GM18951 (cell line): ENCODE data around the gene SLC47A2.

Source experiments
- POLR2A ChIP-seq: IDR thresholded peaks from 4 replicates; pipeline ENCODE4 v1.6.1; 2011; ENCODE audit warnings: mild to moderate bottlenecking; ENCODE audit not compliant: insufficient read length, insufficient read depth; ENCODE audit errors: extremely low read depth
- in situ Hi-C: fragments of 300-500 bp; cut with MboI; formaldehyde crosslinking; loops from one replicate; pipeline ENCODE4 v1.12.0; 2022; ENCODE audit warnings: low sequenced_read_pairs, mixed read lengths, inconsistent platforms; ENCODE audit not compliant: unreplicated experiment

SLC47A2 gene

DNA sequence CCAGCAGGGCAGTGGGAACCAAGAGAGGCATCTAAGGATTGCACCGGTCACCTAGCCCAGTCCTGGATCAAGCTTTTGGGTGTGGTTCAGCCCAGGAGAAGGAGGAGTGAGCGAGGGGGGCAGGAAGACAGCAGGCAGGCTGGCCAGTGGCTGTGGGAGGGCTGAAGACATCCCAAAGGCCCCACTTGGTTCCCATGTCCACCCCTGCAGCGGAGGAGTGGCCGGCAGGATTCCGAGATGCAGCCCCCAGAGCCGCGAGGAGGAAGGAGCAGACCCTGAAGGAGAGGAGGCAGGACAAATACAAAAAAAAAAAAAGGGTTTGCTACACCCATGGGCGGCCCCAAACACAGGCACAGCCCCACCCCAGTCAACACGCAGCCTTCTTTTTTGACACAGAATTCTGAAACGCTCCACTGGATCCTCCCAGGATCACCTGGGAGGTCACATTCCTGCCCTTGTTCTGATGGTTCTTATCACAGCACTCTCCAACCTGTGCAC, 1.1 kb upstream of the SLC47A2 start:
- no peak for TF ChIP-seq POLR2A
- in situ Hi-C loops, result no loop called here

DNA sequence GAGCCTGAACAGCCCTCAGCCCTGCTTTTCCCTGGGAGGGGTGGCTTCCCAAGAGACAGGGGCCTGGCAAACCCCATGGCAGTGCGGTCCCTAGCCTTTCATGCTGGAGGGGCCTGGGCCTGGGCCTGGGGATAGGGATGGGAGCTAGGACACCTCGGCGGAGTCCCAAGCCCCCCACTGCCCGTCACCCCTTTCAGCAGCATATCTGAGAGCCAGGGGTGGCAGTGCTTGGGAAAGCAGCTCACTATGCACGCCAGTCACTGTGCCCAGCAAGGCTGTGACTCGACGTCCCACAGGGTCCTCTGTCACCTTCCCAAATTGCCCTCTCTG, 612 bp upstream of the SLC47A2 start:
- in situ Hi-C loops, result no loop called here
- no peak for TF ChIP-seq POLR2A

DNA sequence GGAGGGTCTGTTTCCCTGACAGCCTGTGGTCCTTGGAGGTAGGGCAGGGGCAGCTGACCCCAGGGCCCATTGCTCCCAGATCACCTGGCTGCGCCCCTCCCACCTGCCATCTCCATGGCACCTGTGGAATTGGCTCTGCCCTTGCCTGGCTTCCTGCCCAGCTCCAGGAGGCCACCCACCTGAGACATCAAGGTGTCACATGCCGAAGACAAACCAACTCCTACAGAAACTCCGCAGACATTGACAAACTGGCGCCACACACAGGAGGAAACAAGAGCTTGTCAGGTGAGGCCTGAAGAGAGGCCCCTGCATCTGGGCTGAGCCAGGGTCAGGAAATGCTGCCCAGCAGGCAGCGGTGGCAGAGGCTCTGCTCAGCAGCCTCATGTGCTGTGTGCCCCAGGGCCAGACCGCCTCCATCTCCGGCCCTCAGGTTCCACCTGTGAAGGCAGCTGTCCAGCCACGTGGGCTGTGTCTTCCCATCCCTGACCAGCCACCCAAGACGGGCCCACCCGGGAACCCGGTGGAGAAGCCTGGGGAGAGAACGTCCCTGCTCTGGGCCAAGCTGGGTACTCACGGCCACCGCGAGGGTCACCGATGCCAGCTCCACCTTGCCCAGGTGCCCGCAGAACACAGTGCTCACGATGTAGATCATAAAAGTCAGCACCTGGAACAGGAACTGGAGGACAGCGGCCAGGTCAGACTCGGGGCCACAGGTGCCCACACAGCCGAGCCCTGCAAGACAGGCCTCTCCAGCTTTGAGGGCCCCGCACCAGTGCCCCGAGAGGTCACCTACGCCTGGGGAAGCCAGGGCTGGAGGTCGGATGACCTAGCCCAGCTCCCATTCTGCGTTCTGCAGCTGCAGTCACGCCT, 1.6 kb downstream of the SLC47A2 start:
- TF ChIP-seq POLR2A, result no peak
- in situ Hi-C loops, result no loop called here

DNA sequence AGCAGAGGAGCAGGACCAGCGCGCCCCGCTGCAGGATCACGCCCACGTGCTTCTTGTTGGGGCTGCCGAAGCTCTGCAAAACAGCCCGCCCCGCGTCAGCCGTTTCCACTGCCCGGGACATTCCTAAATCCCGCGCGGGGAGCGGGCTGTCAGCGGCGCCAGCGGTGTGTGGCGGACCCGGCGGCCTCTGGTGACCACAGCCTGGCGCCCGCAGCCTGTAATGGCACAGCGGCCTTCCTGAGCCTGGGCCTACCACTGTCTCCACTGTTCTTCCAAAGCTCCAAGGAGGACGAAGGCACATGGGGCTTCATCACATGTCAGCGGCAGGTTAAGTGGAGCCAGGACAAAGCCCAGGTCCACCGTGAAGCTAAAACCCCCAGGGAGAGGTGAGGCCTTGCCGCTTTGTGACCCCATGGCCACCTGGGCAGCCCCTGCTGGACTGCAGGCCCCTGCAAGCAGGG, 2.5 kb downstream of the SLC47A2 start:
- in situ Hi-C loops, result no loop called here
- no peak for TF ChIP-seq POLR2A

DNA sequence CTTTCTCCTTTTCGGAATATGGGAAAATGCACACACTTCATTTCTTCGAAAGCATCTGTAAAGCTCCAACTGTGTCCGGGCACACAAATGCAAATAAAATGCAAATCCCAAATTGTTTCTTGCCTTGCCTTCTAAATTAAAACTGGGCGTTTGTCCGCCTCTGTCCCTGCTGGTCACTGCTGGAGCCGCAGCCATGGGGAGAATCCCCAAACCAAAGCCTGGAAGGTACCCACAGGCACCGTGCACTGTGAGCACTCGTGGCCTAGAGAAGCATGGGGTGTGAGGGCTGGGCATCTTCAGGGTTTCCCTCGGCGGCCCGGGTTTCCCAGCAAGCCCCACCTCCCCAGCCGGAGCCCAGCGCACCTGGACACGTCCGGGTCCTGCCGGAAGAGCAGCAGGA, 2.9 kb downstream of the SLC47A2 start:
- in situ Hi-C loops, result no loop called here
- no peak for TF ChIP-seq POLR2A

DNA sequence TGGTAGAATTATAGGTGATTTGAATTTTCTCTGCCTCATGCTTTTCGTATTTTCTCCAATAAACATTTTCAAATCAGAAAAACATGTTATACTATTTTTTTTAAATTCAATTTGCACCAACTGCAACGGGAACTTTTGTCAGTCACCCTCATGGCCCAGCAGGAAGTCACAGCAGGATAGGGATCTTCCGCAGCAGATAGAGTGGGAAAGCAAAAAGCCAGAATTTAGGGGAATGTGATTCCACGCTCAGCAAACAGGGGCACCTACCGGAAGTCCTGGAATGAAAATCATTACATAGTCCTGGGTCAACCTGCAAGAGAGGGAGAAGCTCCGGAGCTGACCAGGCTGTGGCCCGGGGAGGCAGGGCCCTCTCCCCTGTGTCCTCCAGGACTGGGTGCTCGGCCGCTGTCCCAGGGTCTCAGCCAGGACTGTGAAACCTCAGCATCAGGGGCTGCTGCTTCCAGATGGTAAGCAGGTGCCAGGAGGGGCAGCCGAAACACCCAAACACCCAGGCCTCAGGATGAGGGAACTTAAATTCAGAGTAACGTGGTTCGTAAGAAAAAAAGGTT, 3.9 kb downstream of the SLC47A2 start:
- in situ Hi-C loops, result no loop called here
- TF ChIP-seq POLR2A, result no peak

DNA sequence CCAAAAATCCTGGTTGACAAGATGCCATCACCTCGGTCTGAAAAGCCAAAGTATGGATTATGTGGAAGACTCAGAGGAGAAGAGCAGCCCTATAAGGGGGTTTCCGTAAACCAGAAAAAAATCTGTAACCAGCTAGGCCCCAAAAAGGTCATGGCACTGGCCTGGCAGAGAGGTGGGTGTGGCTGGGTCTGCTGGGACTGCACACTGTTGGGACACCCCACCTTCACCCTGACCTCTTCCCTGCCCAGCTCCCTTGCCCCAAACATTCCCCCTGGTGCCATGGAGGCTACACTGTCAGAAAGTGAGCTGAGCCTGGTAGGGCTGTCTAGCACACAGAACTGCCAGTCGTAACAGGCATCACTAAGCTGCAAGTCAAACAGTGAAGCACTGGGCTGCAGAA, 6.5 kb downstream of the SLC47A2 start:
- in situ Hi-C loops, result no loop called here
- TF ChIP-seq POLR2A, result no peak

DNA sequence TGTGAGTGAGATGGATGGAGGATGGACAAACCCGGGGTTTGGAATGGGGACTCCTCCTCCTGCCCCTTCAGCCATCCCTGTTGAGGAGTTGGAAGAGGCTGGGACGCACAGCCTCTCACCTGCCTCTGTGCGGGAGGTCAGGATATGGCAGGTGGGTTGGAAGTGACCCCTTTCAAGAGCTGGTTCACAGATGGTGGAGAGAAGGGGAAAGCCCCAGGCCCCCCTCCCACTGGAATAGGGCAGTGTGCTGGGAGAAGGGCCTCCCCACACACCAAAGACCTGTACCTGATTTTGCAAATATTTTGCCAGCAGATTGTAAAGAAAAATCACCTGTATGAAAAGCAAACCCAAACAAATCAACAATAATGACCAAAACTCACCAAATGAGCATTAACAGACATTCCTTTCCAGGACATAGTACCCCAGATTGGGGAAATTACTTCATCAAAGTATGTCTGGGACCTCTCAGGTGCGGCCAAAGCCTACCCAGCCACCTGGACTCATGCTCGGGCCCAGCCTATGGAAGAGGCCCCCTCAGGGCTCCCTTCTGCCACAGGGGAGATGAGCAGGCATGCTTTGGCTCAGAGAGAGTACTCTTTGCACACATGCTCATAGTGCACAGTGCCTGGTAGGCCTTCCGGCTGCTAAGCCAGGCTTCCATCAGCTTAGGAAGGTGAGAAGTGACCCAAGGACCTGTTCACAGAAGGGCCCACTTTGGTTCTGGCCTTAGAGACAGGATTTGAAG, 7.8 kb downstream of the SLC47A2 start:
- in situ Hi-C loops, result no loop called here
- no peak for TF ChIP-seq POLR2A

DNA sequence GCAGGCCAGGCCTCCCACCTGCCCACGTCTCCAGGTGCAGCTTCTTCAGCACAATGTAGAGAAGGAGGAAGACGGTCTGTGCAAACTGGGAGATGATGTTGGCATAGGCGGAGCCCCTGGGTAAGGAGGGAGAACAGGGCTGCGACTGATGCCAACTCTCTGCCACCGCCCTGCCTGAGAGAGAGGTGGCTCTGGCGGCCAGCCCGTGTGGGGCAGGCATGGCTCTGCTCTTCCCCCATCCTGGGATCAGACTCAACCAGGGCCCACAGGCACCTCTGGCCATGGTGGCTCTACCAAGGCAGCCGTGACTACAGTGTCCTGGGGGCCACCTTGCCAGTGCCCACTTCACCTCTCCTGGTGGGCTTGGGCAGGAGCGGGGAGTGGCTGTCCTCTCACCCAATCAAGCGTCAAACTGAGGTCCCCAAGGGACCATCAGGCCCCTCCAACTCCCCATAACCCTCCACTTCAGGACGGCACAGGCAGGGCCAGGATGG, 8.6 kb downstream of the SLC47A2 start:
- in situ Hi-C loops, result no loop called here
- TF ChIP-seq POLR2A, result no peak

DNA sequence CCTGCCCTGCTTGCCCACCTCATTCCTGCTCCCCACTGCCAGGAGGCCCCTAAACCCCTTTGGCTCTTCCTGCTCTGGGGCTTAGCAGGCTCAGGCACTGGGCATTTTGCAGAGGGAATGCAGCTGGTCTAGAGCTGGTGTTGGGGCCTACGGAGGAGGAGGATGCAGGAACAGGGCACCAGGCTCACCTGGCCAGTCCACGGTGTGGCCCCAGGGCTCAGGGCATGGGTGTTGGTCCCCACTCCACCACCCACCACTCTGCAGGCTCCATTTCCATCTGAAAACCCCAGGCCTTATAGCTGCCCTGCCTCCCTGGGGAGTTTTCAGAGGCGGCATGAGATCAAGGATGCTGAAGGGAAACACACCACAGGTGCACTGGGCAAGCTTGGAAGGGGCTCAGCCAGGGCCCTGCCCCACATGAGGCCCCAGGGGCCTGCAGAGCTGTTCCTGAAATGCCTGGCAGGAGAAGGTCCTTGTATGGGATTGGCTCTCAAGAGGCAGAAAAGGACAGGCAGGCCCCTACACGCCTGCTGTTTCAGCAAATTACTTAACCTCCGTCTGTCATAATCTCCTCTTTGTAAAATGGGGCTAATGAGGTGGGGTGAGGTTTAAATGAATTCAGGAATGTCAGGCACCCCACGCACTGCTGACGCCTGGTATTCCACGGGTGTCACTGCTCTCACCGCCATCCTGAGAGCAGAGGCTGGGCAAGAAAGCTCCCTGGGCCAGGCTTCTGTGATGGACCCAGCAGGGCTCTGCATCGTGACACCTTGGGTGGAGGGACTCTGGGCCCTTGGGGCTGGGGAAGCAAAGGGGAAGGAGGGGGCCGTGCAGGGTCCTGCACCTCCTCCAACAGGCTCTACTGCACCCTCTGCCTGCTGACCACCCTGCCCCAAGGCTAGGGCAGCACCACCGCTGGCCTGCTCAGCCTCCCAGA, 9.3 kb downstream of the SLC47A2 start:
- in situ Hi-C loops, result no loop called here
- no peak for TF ChIP-seq POLR2A

DNA sequence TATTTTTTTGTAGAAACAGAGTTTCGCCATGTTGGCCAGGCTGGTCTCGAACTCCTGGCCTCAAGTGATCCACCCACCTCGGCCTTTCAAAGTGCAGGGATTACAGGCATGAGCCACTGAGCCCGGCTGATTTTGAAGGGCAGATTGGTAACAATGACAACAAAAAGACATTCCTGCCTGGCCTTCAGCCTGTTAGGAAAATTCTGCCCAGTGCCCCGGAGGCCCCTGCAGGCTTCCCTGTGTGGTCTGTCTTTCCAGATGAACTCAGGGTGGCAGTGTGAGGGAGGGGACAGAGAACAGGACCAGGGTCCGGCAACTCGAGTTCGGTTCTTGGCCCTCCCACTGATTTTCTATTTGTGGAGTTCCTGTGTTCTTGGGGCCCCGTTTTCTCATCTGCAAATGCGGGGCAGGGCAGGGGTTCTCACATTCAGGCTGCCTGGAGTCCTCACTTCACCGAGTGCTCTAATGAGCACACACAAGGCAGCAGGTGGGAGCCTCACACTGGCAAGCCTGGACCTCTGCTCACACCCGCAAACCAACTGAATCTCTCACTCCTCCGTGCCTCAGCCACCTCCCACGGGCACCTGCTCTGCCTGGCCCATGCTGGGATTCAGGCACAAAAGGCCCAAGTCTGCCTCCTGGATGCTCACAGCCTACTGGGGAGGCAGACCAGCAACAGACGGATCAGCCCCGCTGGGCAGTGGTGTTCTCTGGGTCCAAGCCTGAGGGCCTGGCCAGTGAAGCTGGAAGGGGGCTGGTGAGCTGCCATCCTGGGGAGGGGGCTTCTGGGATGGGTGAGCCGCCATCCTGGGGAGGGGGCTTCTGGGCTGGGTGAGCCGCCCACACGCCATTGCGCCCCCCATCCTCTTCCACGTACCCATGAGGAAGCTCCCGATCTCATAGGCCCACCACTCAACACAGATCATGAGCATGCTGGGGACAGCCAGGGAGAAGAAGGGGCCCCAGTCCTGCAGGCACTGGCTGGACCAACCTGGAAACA, 10.3 kb downstream of the SLC47A2 start:
- TF ChIP-seq POLR2A, result no peak
- in situ Hi-C loops, result no loop called here
